Measurements from ENCODE around the gene EPSTI1.

EPSTI1 gene

GRCh38 chr13:43031881-43032280, 39.8 kb upstream of the EPSTI1 start:
- peak in 1 of 2 donors; percentile 36 for DNase-seq (ENCODE audit: low read depth in 2 of 2)
- no peak overlapping the region for H3K4me3 ChIP-seq (replicated peaks in 1 of 2; ENCODE audit: low read depth in 2 of 2, low read length in 2 of 2)
- TF ChIP-seq CTCF (IDR thresholded peaks at IDR 0.05; ENCODE audit: low read depth, low read length), result no peak

GRCh38 chr13:43030548-43030947, 38.5 kb upstream of the EPSTI1 start:
- TF ChIP-seq CTCF (IDR thresholded peaks at IDR 0.05; ENCODE audit: low read depth, low read length), result no peak
- peak in 1 of 2 donors; percentile 73 for DNase-seq (ENCODE audit: low read depth in 2 of 2)

GRCh38 chr13:43026262-43026661, 34.2 kb upstream of the EPSTI1 start:
- peak; percentile 21 to 49 for DNase-seq (ENCODE audit: low read depth in 2 of 2)
- no peak for TF ChIP-seq CTCF (IDR thresholded peaks at IDR 0.05; ENCODE audit: low read depth, low read length)
- no peak overlapping the region for H3K4me3 ChIP-seq (replicated peaks in 1 of 2; ENCODE audit: low read depth in 2 of 2, low read length in 2 of 2)

More at GRCh38 chr13:43030548-43030947, 38.5 kb upstream of the EPSTI1 start:
- no peak overlapping the region for H3K4me3 ChIP-seq (replicated peaks in 1 of 2; ENCODE audit: low read depth in 2 of 2, low read length in 2 of 2)

- H3K4me3 ChIP-seq (replicated peaks in 1 of 2; ENCODE audit: low read depth in 2 of 2, low read length in 2 of 2), result peak within 1 kb of the TSS; percentile 52 to 65
- peak; percentile 82 to 84 for DNase-seq (ENCODE audit: low read depth in 2 of 2)
- no peak for TF ChIP-seq CTCF (IDR thresholded peaks at IDR 0.05; ENCODE audit: low read depth, low read length)
Measured at GRCh38 chr13:43023289-43023963, 31.4 kb upstream of the EPSTI1 start, which contains the start of gene DNAJC15. TSS of gene DNAJC15 (plus strand) at chr13:43023586. CDS start at chr13:43023627, 41 bp downstream.

GRCh38 chr13:43022934-43023288, 30.9 kb upstream of the EPSTI1 start:
- DNase-seq (ENCODE audit: low read depth in 2 of 2), result no peak
- TF ChIP-seq CTCF (IDR thresholded peaks at IDR 0.05; ENCODE audit: low read depth, low read length), result no peak
- H3K4me3 ChIP-seq (replicated peaks in 1 of 2; ENCODE audit: low read depth in 2 of 2, low read length in 2 of 2), result peak overlapping the region in 1 of 2 donors; percentile 65

- peak in 1 of 2 donors; percentile 86 for DNase-seq (ENCODE audit: low read depth in 2 of 2)
- no peak for TF ChIP-seq CTCF (IDR thresholded peaks at IDR 0.05; ENCODE audit: low read depth, low read length)
- H3K4me3 ChIP-seq (replicated peaks in 1 of 2; ENCODE audit: low read depth in 2 of 2, low read length in 2 of 2), result no peak overlapping the region
Measured at GRCh38 chr13:43021926-43022670, 30.1 kb upstream of the EPSTI1 start.
